A673 (cell line): ENCODE data around the gene TAF1C. TPM values are rescaled to one million over a fixed set of nuclear protein-coding genes. Genes with fewer than 3 reads are reported as not detected.
"Not testable (repeated sequence)": the region's sequence is repeated elsewhere in the genome, so short reads cannot be mapped to it uniquely, and the experiment has no call there.

Experiments used
- BruUV-seq: library from RNA; stranded (reverse); fragments of 400-500 nt; replicated peaks from 2 replicates; lab custom pipeline; 2021; lab: Mats Ljungman, UMichigan
- CTCF ChIA-PET: fragments of 300-600 bp; sonication (Branson Sonifier 250); formaldehyde crosslinking; loops from one replicate; lab custom pipeline; 2022; ENCODE audit warnings: antibody characterized with exemption; lab: Charles Lee
- POLR2A ChIA-PET: fragments of 300-600 bp; sonication (Branson Sonifier 250); formaldehyde crosslinking; loops from one replicate; lab custom pipeline; 2022; ENCODE audit warnings: antibody characterized with exemption; ENCODE audit not compliant: low non-redundant PET; lab: Charles Lee
- DNase-seq: peaks from one replicate; pipeline ENCODE4 v3.0.0-alpha.2; 2015; ENCODE audit warnings: low spot score
- H3K27ac ChIP-seq: fragments of 200-600 bp; sonication (generic); 2 replicates; pipeline ENCODE4 v1.5.1; 2016; ENCODE audit warnings: mixed run types, low read depth, mild to moderate bottlenecking, mixed read lengths, antibody characterized with exemption, low read length; ENCODE audit not compliant: poor library complexity, severe bottlenecking
- H3K27me3 ChIP-seq: fragments of 200-600 bp; sonication (generic); replicated peaks from 2 replicates; pipeline ENCODE4 v1.6.1; 2017; ENCODE audit warnings: mixed run types, low read depth, mild to moderate bottlenecking, mixed read lengths, antibody characterized with exemption, low read length; ENCODE audit not compliant: insufficient read depth, poor library complexity
- H3K36me3 ChIP-seq: fragments of 200-600 bp; sonication (generic); 2 replicates; pipeline ENCODE4 v1.6.1; 2016; ENCODE audit warnings: mixed run types, mild to moderate bottlenecking, mixed read lengths, antibody characterized with exemption, low read length; ENCODE audit not compliant: insufficient read depth, poor library complexity, severe bottlenecking
- H3K4me1 ChIP-seq: fragments of 200-600 bp; sonication (generic); 2 replicates; pipeline ENCODE4 v1.6.1; 2017; ENCODE audit warnings: mixed run types, mild to moderate bottlenecking, mixed read lengths, antibody characterized with exemption, low read length; ENCODE audit not compliant: insufficient read depth, poor library complexity, severe bottlenecking
- H3K4me3 ChIP-seq: fragments of 200-600 bp; sonication (generic); 2 replicates; pipeline ENCODE4 v1.5.1; 2016; ENCODE audit warnings: low read depth, mixed run types, mild to moderate bottlenecking, mixed read lengths, low read length; ENCODE audit not compliant: poor library complexity, severe bottlenecking
- H3K9me3 ChIP-seq: fragments of 200-600 bp; sonication (generic); 2 replicates; pipeline ENCODE4 v1.6.1; 2016; ENCODE audit warnings: mixed run types, low read depth, mild to moderate bottlenecking, mixed read lengths, antibody characterized with exemption, low read length; ENCODE audit not compliant: poor library complexity, severe bottlenecking
- CTCF ChIP-seq: fragments of 300-800, 200-600 bp; sonication (generic); conservative IDR thresholded peaks from 2 replicates; pipeline ENCODE4 v1.5.1; 2017; ENCODE audit warnings: low read depth, mild to moderate bottlenecking, antibody characterized with exemption, low read length, moderate library complexity, mixed read lengths
- EZH2 ChIP-seq: fragments of 200-600 bp; sonication (generic); IDR thresholded peaks from 2 replicates; pipeline ENCODE4 v1.6.1; 2017; ENCODE audit warnings: borderline replicate concordance, low read depth, mild to moderate bottlenecking, mixed read lengths, antibody characterized with exemption, low read length; ENCODE audit not compliant: poor library complexity, severe bottlenecking
- intact Hi-C: fragments of 100-400 bp; cut with micrococcal nuclease; formaldehyde crosslinking; loops from one replicate; pipeline ENCODE4 v1.10.0; 2022; ENCODE audit not compliant: unreplicated experiment
- total RNA-seq: library from RNA; stranded (reverse); gene quantifications from 2 replicates; pipeline ENCODE4 v1.2.3, GENCODE V29; 2021

TAF1C gene
- total RNA-seq, 1 experiment from 2014 or later = 58.4 TPM

GRCh38 chr16:84223456-84223855 lies 36.6 kb upstream of the TAF1C start:
- DNase-seq = no peak
- H3K4me1 ChIP-seq = no peaks in the 10 kb centered on the region
- no TSS peak for BruUV-seq

GRCh38 chr16:84220851-84221250 lies 34.0 kb upstream of the TAF1C start:
- Histone ChIP-seq H3K36me3 (no peaks in the 10 kb centered on the region), H3K9me3 (no peaks in the 10 kb centered on the region), H3K27me3 (no peaks in the 10 kb centered on the region), H3K27ac (no peak overlapping the region), H3K4me1 (no peaks in the 10 kb centered on the region), H3K4me3 (no peak overlapping the region)
- DNase-seq = no peak
- TF ChIP-seq EZH2 = no peak
- CTCF ChIA-PET = no interaction called here
- BruUV-seq = no TSS peak
- POLR2A ChIA-PET = no interaction called here
- intact Hi-C loops = no loop called here

More at GRCh38 chr16:84223456-84223855, 36.6 kb upstream of the TAF1C start:
- H3K27me3 ChIP-seq = no peaks in the 10 kb centered on the region
- intact Hi-C loops = no loop called here
- ChIA-PET POLR2A (no interaction called here), CTCF (no interaction called here)
- TF ChIP-seq CTCF (no peak), EZH2 (no peak)
- no peak overlapping the region for H3K27ac ChIP-seq
- H3K9me3 ChIP-seq = no peaks in the 10 kb centered on the region
- H3K4me3 ChIP-seq = no peak overlapping the region
- H3K36me3 ChIP-seq = no peaks in the 10 kb centered on the region

GRCh38 chr16:84218956-84219355 lies 32.1 kb upstream of the TAF1C start:
- CTCF ChIA-PET = no interaction called here
- TF ChIP-seq EZH2 (no peak), CTCF (no peak)
- Histone ChIP-seq H3K27me3 (no peaks in the 10 kb centered on the region), H3K4me1 (no peaks in the 10 kb centered on the region), H3K9me3 (no peaks in the 10 kb centered on the region), H3K36me3 (no peaks in the 10 kb centered on the region), H3K4me3 (no peak overlapping the region), H3K27ac (no peak overlapping the region)
- POLR2A ChIA-PET = no interaction called here
- no peak for DNase-seq
- no TSS peak for BruUV-seq
- intact Hi-C loops = no loop called here

- intact Hi-C loops = no loop called here
- no TSS peak for BruUV-seq
- DNase-seq = no peak
- Histone ChIP-seq H3K36me3 (no peaks in the 10 kb centered on the region), H3K4me1 (no peaks in the 10 kb centered on the region), H3K4me3 (no peak overlapping the region), H3K27ac (no peak overlapping the region), H3K27me3 (no peaks in the 10 kb centered on the region), H3K9me3 (no peaks in the 10 kb centered on the region)
- no peak for TF ChIP-seq EZH2
- no peak for TF ChIP-seq CTCF
- ChIA-PET CTCF (no interaction called here), POLR2A (no interaction called here)
Measured at GRCh38 chr16:84218176-84218823, 31.4 kb upstream of the TAF1C start.

GRCh38 chr16:84216144-84216543 lies 29.3 kb upstream of the TAF1C start:
- BruUV-seq, H3K4me3 ChIP-seq, DNase-seq, H3K27me3 ChIP-seq, H3K36me3 ChIP-seq, CTCF ChIA-PET, H3K27ac ChIP-seq, intact Hi-C loops, H3K9me3 ChIP-seq, H3K4me1 ChIP-seq, POLR2A ChIA-PET: not testable (repeated sequence)
